DOHH2 (cell line): Measurements from ENCODE around the gene NME9.

ENCODE experiments used
- H3F3A ChIP-seq: fragments of 200-600 bp; sonication (generic), shearing (Covaris generic); 2 replicates; pipeline ENCODE4 v1.6.0; 2016; ENCODE audit warnings: antibody characterized with exemption, mild to moderate bottlenecking; ENCODE audit not compliant: control insufficient read depth, insufficient read depth
- H3K27ac ChIP-seq: fragments of 200-600 bp; sonication (generic); 2 replicates; pipeline ENCODE4 v1.5.1; 2014; ENCODE audit warnings: low read depth, mild to moderate bottlenecking, low read length, moderate library complexity
- H3K27me3 ChIP-seq: fragments of 200-600 bp; sonication (generic); 2 replicates; pipeline ENCODE4 v1.6.1; 2014; ENCODE audit warnings: mild to moderate bottlenecking, low read length, mixed read lengths; ENCODE audit not compliant: control insufficient read depth
- H3K36me3 ChIP-seq: fragments of 200-600 bp; sonication (generic); 2 replicates; pipeline ENCODE4 v1.6.1; 2014; ENCODE audit warnings: mild to moderate bottlenecking, low read length, moderate library complexity, mixed read lengths; ENCODE audit not compliant: control insufficient read depth
- H3K4me1 ChIP-seq: fragments of 200-600 bp; sonication (generic); 2 replicates; pipeline ENCODE4 v1.6.1; 2014; ENCODE audit warnings: mild to moderate bottlenecking, low read length, mixed read lengths; ENCODE audit not compliant: control insufficient read depth
- H3K4me2 ChIP-seq: fragments of 200-600 bp; sonication (generic); 2 replicates; pipeline ENCODE4 v1.6.0; 2014; ENCODE audit warnings: mild to moderate bottlenecking, low read length, moderate library complexity
- H3K4me3 ChIP-seq: fragments of 200-600 bp; sonication (generic); 2 replicates; pipeline ENCODE4 v1.5.1; 2014; ENCODE audit warnings: mild to moderate bottlenecking, low read length, mixed read lengths
- H3K79me2 ChIP-seq: fragments of 200-600 bp; sonication (generic); 2 replicates; pipeline ENCODE4 v1.6.1; 2014; ENCODE audit warnings: mild to moderate bottlenecking, low read length, mixed read lengths; ENCODE audit not compliant: control insufficient read depth
- H3K9me2 ChIP-seq: fragments of 200-600 bp; sonication (generic); replicated peaks from 2 replicates; pipeline ENCODE4 v1.6.1; 2014; ENCODE audit warnings: mild to moderate bottlenecking, low read length, mixed read lengths; ENCODE audit not compliant: control insufficient read depth
- H3K9me3 ChIP-seq: fragments of 200-600 bp; sonication (generic); 2 replicates; pipeline ENCODE4 v1.6.1; 2014; ENCODE audit warnings: antibody characterized with exemption, low read length, mixed read lengths; ENCODE audit not compliant: control insufficient read depth, insufficient read depth
- H4K20me1 ChIP-seq: fragments of 200-600 bp; sonication (generic); 2 replicates; pipeline ENCODE4 v1.6.0; 2014; ENCODE audit warnings: low read depth, mild to moderate bottlenecking, antibody characterized with exemption, low read length, moderate library complexity; ENCODE audit not compliant: control insufficient read depth, insufficient read depth
- CTCF ChIP-seq: fragments of 200-600 bp; sonication (generic); IDR thresholded peaks from one replicate; pipeline ENCODE4 v1.5.1; 2014; ENCODE audit warnings: antibody characterized with exemption, mild to moderate bottlenecking, low read depth, low read length; ENCODE audit not compliant: poor library complexity, severe bottlenecking
- EZH2phosphoT487 ChIP-seq: fragments of 200-600 bp; sonication (generic); IDR thresholded peaks from 2 replicates; pipeline ENCODE4 v1.6.1; 2017; ENCODE audit warnings: borderline replicate concordance, mild to moderate bottlenecking, antibody characterized with exemption, low read length, moderate library complexity, mixed read lengths

The NME9 gene

DNA sequence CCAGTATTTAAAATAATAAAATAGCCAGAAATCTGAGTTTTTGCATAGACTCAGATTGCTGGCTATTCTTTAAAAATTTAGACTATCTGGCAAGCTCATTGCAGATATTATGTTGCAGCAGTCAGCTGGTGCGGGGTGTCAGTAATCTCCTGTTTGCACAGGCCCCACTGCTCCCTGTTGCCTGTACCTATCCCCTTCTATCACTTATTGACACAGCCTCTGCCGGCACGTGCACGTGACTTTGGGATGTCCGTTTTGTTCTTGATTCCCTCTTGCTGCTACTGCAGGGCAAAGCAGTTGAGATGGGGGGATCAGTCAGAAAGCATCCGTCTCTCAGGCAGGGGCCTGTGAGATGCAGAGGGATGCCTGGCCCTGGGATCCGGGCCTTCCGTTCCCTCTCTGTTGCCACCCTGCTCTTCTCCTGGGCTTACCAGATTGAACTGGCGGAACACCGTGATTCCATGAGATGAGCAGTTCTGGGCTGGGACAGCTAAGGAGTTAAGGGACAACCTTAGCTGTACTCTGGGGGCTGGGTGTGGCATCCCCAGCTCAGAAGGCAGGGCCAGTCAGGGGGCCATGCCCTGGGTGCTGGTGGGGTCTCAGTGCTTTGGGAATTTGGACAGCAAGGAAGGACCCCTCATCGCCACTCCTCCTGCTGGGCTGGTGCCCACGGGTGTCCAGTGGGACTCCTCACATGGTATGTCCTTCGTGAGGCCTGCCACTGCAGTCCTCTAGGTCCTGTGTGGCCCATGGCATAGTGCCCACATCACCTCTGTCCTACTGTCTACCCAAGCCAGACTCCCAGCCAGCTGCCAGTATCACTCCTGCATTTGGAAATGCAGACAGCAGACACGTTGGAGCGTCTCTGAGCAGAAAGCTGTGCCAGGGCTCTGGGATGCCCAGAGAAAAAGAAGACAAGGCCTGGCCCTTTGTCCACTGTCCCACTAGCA is 30.5 kb upstream of the NME9 start:
- H3K4me1 ChIP-seq: no peaks in the 10 kb centered on the region
- peaks cover 27% of the 10 kb centered on the region for H3K27me3 ChIP-seq
- H3K36me3 ChIP-seq: no peaks in the 10 kb centered on the region
- no peaks in the 10 kb centered on the region for H4K20me1 ChIP-seq
- H3F3A ChIP-seq: no peaks in the 10 kb centered on the region
- no peaks in the 10 kb centered on the region for H3K79me2 ChIP-seq
- H3K4me2 ChIP-seq: no peak overlapping the region
- no peaks in the 10 kb centered on the region for H3K9me3 ChIP-seq
- H3K9me2 ChIP-seq: no peaks in the 10 kb centered on the region
- no peak for TF ChIP-seq CTCF
- no peak for TF ChIP-seq EZH2phosphoT487
- H3K27ac ChIP-seq: no peak overlapping the region
- H3K4me3 ChIP-seq: no peak overlapping the region

- H4K20me1 ChIP-seq: no peaks in the 10 kb centered on the region
- H3K27ac ChIP-seq: no peak overlapping the region
- H3K4me2 ChIP-seq: no peak overlapping the region
- no peaks in the 10 kb centered on the region for H3K9me2 ChIP-seq
- H3K27me3 ChIP-seq: peaks cover 22% of the 10 kb centered on the region
- H3K4me1 ChIP-seq: no peaks in the 10 kb centered on the region
- no peaks in the 10 kb centered on the region for H3K79me2 ChIP-seq
- H3F3A ChIP-seq: no peaks in the 10 kb centered on the region
- no peak overlapping the region for H3K4me3 ChIP-seq
- H3K36me3 ChIP-seq: no peaks in the 10 kb centered on the region
- H3K9me3 ChIP-seq: no peaks in the 10 kb centered on the region
- TF ChIP-seq EZH2phosphoT487 (no peak), CTCF (no peak)
Measured at GRCh38 chr3:138359148-138359918, 29.7 kb upstream of the NME9 start.

DNA sequence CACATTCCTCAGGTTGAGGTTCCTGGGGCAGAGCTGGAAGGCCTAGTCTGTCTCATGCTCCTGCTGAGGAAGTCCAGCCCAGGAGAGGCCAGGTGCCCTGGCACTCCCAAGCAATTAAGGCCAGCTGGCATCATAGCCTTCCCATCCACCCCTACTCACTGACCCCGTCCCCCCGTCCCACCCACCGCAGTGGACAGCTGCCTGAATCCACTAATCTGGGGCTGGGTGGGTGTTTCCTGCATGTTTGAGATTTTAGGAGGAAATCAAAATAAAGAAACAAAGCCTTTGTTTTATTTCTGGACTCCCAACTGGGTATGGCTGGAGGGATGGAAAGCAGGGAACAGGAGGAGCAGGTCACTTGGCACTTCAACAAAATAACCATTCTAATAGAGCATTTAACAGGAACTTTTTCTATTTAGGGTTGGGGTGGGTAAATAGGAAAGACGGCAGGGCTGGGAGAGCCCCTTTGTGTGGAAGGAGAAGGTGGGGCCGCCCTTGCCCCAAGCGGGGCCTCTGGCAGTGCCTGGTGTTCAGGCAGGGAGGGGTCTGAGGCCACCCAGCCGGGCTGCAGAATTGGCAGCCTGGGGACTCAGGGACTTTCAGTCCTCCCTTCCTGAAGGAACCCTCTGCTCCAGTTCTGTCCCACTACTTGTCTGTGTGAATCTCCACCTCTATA is 27.2 kb upstream of the NME9 start:
- Histone ChIP-seq H3K4me1 (no peaks in the 10 kb centered on the region), H3K36me3 (no peaks in the 10 kb centered on the region), H3K4me2 (no peak overlapping the region), H3K27ac (no peak overlapping the region), H3K79me2 (no peaks in the 10 kb centered on the region), H3K9me2 (no peaks in the 10 kb centered on the region), H4K20me1 (no peaks in the 10 kb centered on the region), H3K4me3 (no peak overlapping the region), H3F3A (no peaks in the 10 kb centered on the region), H3K9me3 (no peaks in the 10 kb centered on the region), H3K27me3 (peaks cover 34% of the 10 kb centered on the region)
- TF ChIP-seq EZH2phosphoT487: no peak
- no peak for TF ChIP-seq CTCF
